Keratinocyte (primary cell): ENCODE measurements around the gene SCN2B. TPM values are rescaled to one million over a fixed set of nuclear protein-coding genes. Genes with fewer than 3 reads are reported as not detected.

Experiments
- DNase-seq: peaks from one replicate; pipeline ENCODE4 v3.0.0-alpha.2; 2011; ENCODE audit warnings: low read depth, missing footprints, low spot score
- FAIRE-seq: peaks from 2 replicates; lab custom pipeline; 2011; peaks lifted over from hg19 to GRCh38; lab: Jason Lieb, UNC
- H2AFZ ChIP-seq: 2 replicates; pipeline ENCODE4 v1.6.0; 2012; ENCODE audit warnings: low read length, control low read depth, inconsistent platforms; ENCODE audit not compliant: control insufficient read depth
- H3K27ac ChIP-seq: 2 replicates; pipeline ENCODE4 v1.5.1; 2011; ENCODE audit warnings: low read length; ENCODE audit not compliant: control insufficient read depth, insufficient read depth
- H3K27me3 ChIP-seq: 3 replicates; pipeline ENCODE4 v1.6.0; 2011; ENCODE audit warnings: low read length; ENCODE audit not compliant: control insufficient read depth, insufficient read depth; ENCODE audit errors: extremely low read depth
- H3K36me3 ChIP-seq, 2 experiments: 2 replicates in 1 of 2; 3 replicates in 1 of 2; pipeline ENCODE4 v1.5.1; 2011; ENCODE audit warnings: low read length in 2 of 2, mild to moderate bottlenecking in 1 of 2; ENCODE audit not compliant: control insufficient read depth in 2 of 2, insufficient read depth in 2 of 2; ENCODE audit errors: extremely low read depth in 1 of 2
- H3K4me1 ChIP-seq: 3 replicates; pipeline ENCODE4 v1.5.1; 2011; ENCODE audit warnings: low read length; ENCODE audit not compliant: control insufficient read depth, insufficient read depth; ENCODE audit errors: extremely low read depth
- H3K4me2 ChIP-seq: 3 replicates; pipeline ENCODE4 v1.6.0; 2011; ENCODE audit warnings: low read depth, low read length; ENCODE audit not compliant: control insufficient read depth, insufficient read depth; ENCODE audit errors: extremely low read depth
- H3K4me3 ChIP-seq, 3 experiments: fragments of 200-600 bp in 1 of 3; sonication (generic) in 1 of 3; 2 replicates in 2 of 3; 3 replicates in 1 of 3; pipeline ENCODE4 v1.5.1; 2011 to 2016; ENCODE audit warnings: low read length in 3 of 3, mild to moderate bottlenecking in 3 of 3, control low read depth in 2 of 3, inconsistent platforms in 1 of 3, low read depth in 1 of 3, mixed read lengths in 1 of 3, mixed run types in 1 of 3, moderate library complexity in 1 of 3; ENCODE audit not compliant: control insufficient read depth in 2 of 3, insufficient read depth in 2 of 3; ENCODE audit errors: extremely low read depth in 1 of 3
- H3K79me2 ChIP-seq: 2 replicates; pipeline ENCODE4 v1.6.0; 2012; ENCODE audit warnings: low read length; ENCODE audit not compliant: control insufficient read depth, insufficient read depth
- H3K9ac ChIP-seq: 3 replicates; pipeline ENCODE4 v1.6.0; 2011; ENCODE audit warnings: low read length; ENCODE audit not compliant: control insufficient read depth, insufficient read depth; ENCODE audit errors: extremely low read depth
- H3K9me1 ChIP-seq: 3 replicates; pipeline ENCODE4 v1.6.0; 2011; ENCODE audit warnings: low read length; ENCODE audit not compliant: control insufficient read depth, insufficient read depth; ENCODE audit errors: extremely low read depth
- H3K9me3 ChIP-seq: 2 replicates; pipeline ENCODE4 v1.5.1; 2012; ENCODE audit warnings: low read depth, low read length; ENCODE audit not compliant: control insufficient read depth
- H4K20me1 ChIP-seq: 3 replicates; pipeline ENCODE4 v1.6.0; 2011; ENCODE audit warnings: low read length; ENCODE audit not compliant: control insufficient read depth, insufficient read depth; ENCODE audit errors: extremely low read depth
- CTCF ChIP-seq, 3 experiments: IDR thresholded peaks in 1 of 3; conservative IDR thresholded peaks in 1 of 3; optimal IDR thresholded peaks in 1 of 3; 2 replicates in 2 of 3; 3 replicates in 1 of 3; pipeline versions ENCODE3 to v1.5.1; 2011; ENCODE audit warnings: low read length in 3 of 3, mild to moderate bottlenecking in 3 of 3, moderate library complexity in 2 of 3, control low read depth in 1 of 3, inconsistent platforms in 1 of 3; ENCODE audit not compliant: insufficient read depth in 2 of 3; ENCODE audit errors: extremely low read depth in 1 of 3
- EZH2 ChIP-seq: IDR thresholded peaks from one replicate; pipeline ENCODE4 v1.6.1; 2012; ENCODE audit warnings: inconsistent platforms, mild to moderate bottlenecking, low read length, moderate library complexity
- dilution Hi-C: fragments of 300-500 bp; cut with MboI; formaldehyde crosslinking; loops from one replicate; pipeline ENCODE4 v1.7.0; 2020; ENCODE audit warnings: low sequenced_read_pairs; ENCODE audit not compliant: extremely low pct_ligation_motif_present
- polyA minus RNA-seq, 3 experiments: library from RNA; depleted of rRNA, polyadenylated mRNA; stranded (reverse); fragments of >200 nt; gene quantifications; 1 replicate in 1 of 3; 2 replicates in 1 of 3; 3 replicates in 1 of 3; pipeline ENCODE4 v1.2.3, GENCODE V29; 2011
- polyA plus RNA-seq, 5 experiments: library from polyadenylated mRNA; depleted of rRNA in 3 of 5; stranded (reverse) in 3 of 5; stranded (forward) in 1 of 5; unstranded in 1 of 5; fragments of >200 nt; gene quantifications; 1 replicate in 1 of 5; 2 replicates in 3 of 5; 3 replicates in 1 of 5; pipeline versions ENCODE4 v1.2.1 to v1.2.3, GENCODE V29; 2011 to 2012; ENCODE audit warnings: missing spikeins in 2 of 5, low read depth in 1 of 5, low replicate concordance in 1 of 5

Gene SCN2B, protein sequence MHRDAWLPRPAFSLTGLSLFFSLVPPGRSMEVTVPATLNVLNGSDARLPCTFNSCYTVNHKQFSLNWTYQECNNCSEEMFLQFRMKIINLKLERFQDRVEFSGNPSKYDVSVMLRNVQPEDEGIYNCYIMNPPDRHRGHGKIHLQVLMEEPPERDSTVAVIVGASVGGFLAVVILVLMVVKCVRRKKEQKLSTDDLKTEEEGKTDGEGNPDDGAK
- polyA plus RNA-seq (0.48 to 0.59 TPM (median 0.56 TPM) in 3 replicates), polyA minus RNA-seq (0.66 to 1.3 TPM (median 0.89 TPM) in 3 replicates)
- polyA plus RNA-seq (2011; ENCODE audit: low read depth), result not detected
- polyA plus RNA-seq (2011; cell fraction: cytosol; rRNA removed), result 0.18 and 0.22 TPM in 2 replicates
- 0.89 and 1.1 TPM in 2 replicates for polyA plus RNA-seq (2011; cell fraction: nucleus; rRNA removed)
- polyA plus RNA-seq (2012; ENCODE audit: low replicate concordance), result 0.27 and 0.46 TPM in 2 replicates
- not detected for polyA minus RNA-seq (2011; cell fraction: cytosol; rRNA and poly(A)+ RNA removed)
- polyA minus RNA-seq (2011; cell fraction: nucleus; rRNA and poly(A)+ RNA removed), result 0.95 and 1.8 TPM in 2 replicates

DNA sequence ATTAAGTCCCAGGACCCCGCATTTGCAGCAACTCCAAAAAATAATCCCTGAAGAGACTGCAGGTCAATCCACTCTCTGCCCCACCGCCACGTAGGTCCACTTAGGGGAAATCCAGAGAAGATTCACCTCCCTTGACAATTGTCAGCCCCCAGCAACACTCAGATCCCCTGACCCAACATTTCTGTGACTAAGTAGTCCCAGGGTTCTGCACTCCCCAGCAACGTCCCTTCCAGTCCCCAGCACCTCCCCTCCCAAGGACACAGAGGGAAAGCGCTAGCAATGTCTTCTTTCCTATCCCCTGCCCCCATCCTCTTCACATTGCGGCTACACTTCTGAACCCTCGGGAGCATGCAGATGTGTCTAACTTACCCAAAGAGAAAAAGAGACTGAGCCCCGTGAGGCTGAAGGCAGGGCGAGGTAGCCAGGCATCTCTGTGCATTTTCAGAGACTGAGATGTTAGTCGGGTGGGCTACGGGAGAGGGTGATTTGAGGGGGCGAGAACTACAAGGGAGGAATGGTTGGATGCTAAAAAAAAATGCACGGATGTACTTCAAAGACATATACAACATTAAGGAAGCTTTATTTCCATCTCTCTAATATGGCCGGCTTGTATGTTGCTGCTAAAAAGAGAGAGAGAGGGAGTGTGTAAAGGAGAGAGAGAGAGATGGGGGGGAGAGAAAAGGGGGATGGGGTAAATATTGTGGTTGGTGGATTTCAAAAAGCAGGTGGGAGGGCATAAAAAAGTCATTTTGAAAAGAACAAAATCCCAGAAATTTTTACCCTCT is at the start of gene SCN2B:
TSS of gene SCN2B (minus strand) at position 647 of the 785 bp plus-strand sequence. CDS start at position 439, 208 bp downstream.
- H3K79me2 ChIP-seq, result no peaks in the 10 kb centered on the region
- no peaks in the 10 kb centered on the region for H3K27me3 ChIP-seq
- H3K36me3 ChIP-seq, result no peaks in the 10 kb centered on the region
- no peaks in the 10 kb centered on the region for H4K20me1 ChIP-seq
- peak within 1 kb of the TSS; percentile 87 for H3K4me2 ChIP-seq
- TF ChIP-seq CTCF (optimal IDR thresholded peaks at IDR 0.05 in 1 of 3, IDR thresholded peaks at IDR 0.05 in 1 of 3, conservative IDR thresholded peaks at IDR 0.05 in 1 of 3; ENCODE audit: extremely low read depth in 1 of 3, insufficient read depth in 2 of 3, low read length in 3 of 3), result no peak
- no peak for TF ChIP-seq EZH2
- FAIRE-seq, result no peak
- peak within 1 kb of the TSS; percentile 92 for H2AFZ ChIP-seq
- H3K9me3 ChIP-seq, result no peaks in the 10 kb centered on the region
- no peak for DNase-seq
- peak within 1 kb of the TSS; percentile 55 for H3K9ac ChIP-seq
- dilution Hi-C loops, result no loop called here
- H3K9me1 ChIP-seq, result peaks cover 5% of the 10 kb centered on the region
- peaks cover 38% of the 10 kb centered on the region for H3K4me1 ChIP-seq
- H3K4me3 ChIP-seq, result peak within 1 kb of the TSS in 2 of 3 experiments; percentile 49 to 51
- peak within 1 kb of the TSS; percentile 73 for H3K27ac ChIP-seq

DNA sequence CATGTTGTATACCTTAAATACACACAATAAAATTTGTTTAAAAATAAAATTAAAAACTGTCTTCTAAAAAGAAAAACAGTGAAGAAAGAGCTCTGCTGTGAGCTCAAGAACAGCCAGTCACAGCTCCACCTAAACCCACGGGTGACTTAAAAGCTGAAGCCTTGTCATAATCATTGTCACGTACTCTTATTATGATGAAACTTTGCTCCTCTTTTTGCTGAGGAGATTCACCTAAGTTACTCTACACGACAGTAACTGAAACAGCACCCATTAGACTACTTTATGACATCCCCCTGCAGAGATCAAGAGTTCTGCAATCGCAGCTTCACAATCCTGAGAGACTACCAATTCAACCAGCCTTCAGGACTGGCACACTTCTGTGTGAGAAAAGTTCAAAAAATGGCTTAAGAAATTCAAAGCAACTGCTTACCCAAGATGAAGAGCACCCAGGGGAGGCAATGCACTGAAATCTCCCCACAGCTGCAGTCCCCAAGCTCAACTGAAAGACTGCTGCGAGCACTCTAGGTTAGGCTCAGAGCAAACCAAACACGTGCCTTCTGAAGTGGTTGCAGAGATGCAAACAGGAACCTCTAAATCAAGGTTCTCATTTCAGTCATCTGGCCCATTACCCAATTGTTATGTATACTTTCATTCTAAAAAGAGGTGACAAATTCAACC is 48.2 kb upstream of the SCN2B start, which contains the start of gene JAML:
TSS of gene JAML (minus strand) at position 501 of the 678 bp plus-strand sequence. CDS start 10,145 bp downstream, outside the sequence.
- H3K9ac ChIP-seq, result no peak within 1 kb of the TSS

More for the DNA sequence above, 48.2 kb upstream of the SCN2B start, which contains the start of gene JAML:
- Histone ChIP-seq H4K20me1 (no peaks in the 10 kb centered on the region), H3K36me3 (peaks cover 2 to 3% of the 10 kb centered on the region in 2 experiments), H3K4me3 (no peak within 1 kb of the TSS), H3K27ac (no peak within 1 kb of the TSS), H3K4me2 (no peak within 1 kb of the TSS), H3K4me1 (no peaks in the 10 kb centered on the region), H2AFZ (no peak within 1 kb of the TSS), H3K9me1 (no peaks in the 10 kb centered on the region), H3K27me3 (peaks cover 2% of the 10 kb centered on the region), H3K9me3 (no peaks in the 10 kb centered on the region), H3K79me2 (no peaks in the 10 kb centered on the region)
- no peak for TF ChIP-seq CTCF (optimal IDR thresholded peaks at IDR 0.05 in 1 of 3, IDR thresholded peaks at IDR 0.05 in 1 of 3, conservative IDR thresholded peaks at IDR 0.05 in 1 of 3; ENCODE audit: extremely low read depth in 1 of 3, insufficient read depth in 2 of 3, low read length in 3 of 3)
- no peak for TF ChIP-seq EZH2
- DNase-seq (no peak), FAIRE-seq (no peak)
- dilution Hi-C loops, result no loop called here
